K562 (cell line): ENCODE measurements around the gene PMF1. TPM values are rescaled to one million over a fixed set of nuclear protein-coding genes. Genes with fewer than 3 reads are reported as not detected.

ENCODE experiments used
- ATF7 ChIP-seq: fragments of 450-650 bp; IDR thresholded peaks from 2 replicates; pipeline ENCODE4 v1.7.1; 2014; ENCODE audit warnings: mild to moderate bottlenecking, moderate library complexity
- E2F1 ChIP-seq: sonication (generic); formaldehyde crosslinking; IDR thresholded peaks from 2 replicates; pipeline ENCODE4 v1.8.1; 2023; ENCODE audit warnings: mild to moderate bottlenecking, missing genetic modification reagents, moderate library complexity
- FOXA3 ChIP-seq, 2 experiments: fragments of 450-650 bp in 1 of 2; sonication (generic) in 1 of 2; formaldehyde crosslinking; IDR thresholded peaks in 1 of 2; conservative IDR thresholded peaks in 1 of 2; 2 replicates each; pipeline versions ENCODE4 v1.4.0 to v1.8.0; 2020 to 2022; ENCODE audit warnings: mild to moderate bottlenecking in 2 of 2, missing genetic modification reagents in 1 of 2
- GTF2E2 ChIP-seq: fragments of 200-800 bp; sonication (Bioruptor generic); IDR thresholded peaks from 2 replicates; pipeline ENCODE4 v1.6.1; 2016; ENCODE audit warnings: missing genetic modification characterization, missing compliant biosample characterization
- KAT7 ChIP-seq: sonication (generic); formaldehyde crosslinking; IDR thresholded peaks from 2 replicates; pipeline ENCODE4 v1.8.0; 2022; ENCODE audit warnings: missing genetic modification reagents, mild to moderate bottlenecking, borderline replicate concordance
- LCOR ChIP-seq: sonication (generic); formaldehyde crosslinking; IDR thresholded peaks from 2 replicates; pipeline ENCODE4 v1.8.0; 2022; ENCODE audit warnings: mild to moderate bottlenecking, missing genetic modification reagents
- PHB ChIP-seq: fragments of 250-450 bp; sonication (Bioruptor Pico); IDR thresholded peaks from 2 replicates; pipeline ENCODE4 v1.5.0; 2021
- PHF8 ChIP-seq: fragments of 200-600 bp; sonication (generic); IDR thresholded peaks from 2 replicates; pipeline ENCODE4 v1.6.1; 2012; ENCODE audit warnings: mixed run types, mild to moderate bottlenecking, inconsistent platforms, low read length, moderate library complexity, borderline replicate concordance
- POLR2B ChIP-seq: fragments of 450-650 bp; IDR thresholded peaks from 2 replicates; pipeline ENCODE4 v1.6.1; 2018; ENCODE audit warnings: low read depth; ENCODE audit not compliant: partially characterized antibody
- SAFB ChIP-seq: fragments of 200-400 bp; formaldehyde crosslinking; IDR thresholded peaks from 2 replicates; pipeline ENCODE4 v1.6.1; 2017; ENCODE audit warnings: low read depth, low read length, borderline replicate concordance
- ZBTB40 ChIP-seq, 2 experiments: fragments of 450-650 bp in 1 of 2; sonication (generic) in 1 of 2; formaldehyde crosslinking in 1 of 2; IDR thresholded peaks; 2 replicates each; pipeline versions ENCODE4 v1.7.1 to v1.9.0; 2016 to 2022; ENCODE audit warnings: inconsistent platforms in 1 of 2, mild to moderate bottlenecking in 1 of 2, missing genetic modification reagents in 1 of 2
- ZNF511 ChIP-seq: sonication (generic); formaldehyde crosslinking; IDR thresholded peaks from 2 replicates; pipeline ENCODE4 v1.8.0; 2022; ENCODE audit warnings: mild to moderate bottlenecking, missing genetic modification reagents
- ZNF583 ChIP-seq: fragments of 250-450 bp; sonication (Bioruptor Pico); IDR thresholded peaks from 2 replicates; pipeline ENCODE4 v1.4.0; 2020
- ZNF764 ChIP-seq: fragments of 250-450 bp; sonication (Bioruptor Pico); IDR thresholded peaks from 2 replicates; pipeline ENCODE4 v1.4.0; 2020; ENCODE audit warnings: low read depth, mild to moderate bottlenecking, moderate library complexity
- polyA plus RNA-seq, 8 experiments: library from polyadenylated mRNA; depleted of rRNA in 4 of 8; stranded (reverse) in 5 of 8; unstranded in 3 of 8; fragments of >200 nt; fragmentation: Nextera tagmentation in 2 of 8; fragmentation: Illumina TruSeq in 1 of 8; extraction: Ambion mirVana in 2 of 8; extraction: Trizol in 1 of 8; gene quantifications; 2 replicates each; pipeline versions ENCODE4 v1.2.1 to v1.2.3, GENCODE V29; 2011 to 2014; ENCODE audit warnings: inconsistent platforms in 1 of 8, missing spikeins in 1 of 8
- total RNA-seq, 7 experiments: library from RNA; depleted of rRNA in 6 of 7; stranded (reverse); fragments of >200 nt in 6 of 7; fragmentation: Illumina TruSeq in 2 of 7; extraction: Trizol in 2 of 7; gene quantifications; 2 replicates each; pipeline versions ENCODE4 v1.2.1 to v1.2.3, GENCODE V29; 2011 to 2021; ENCODE audit warnings: low replicate concordance in 1 of 7

The PMF1 gene
- total and polyA plus RNA-seq, 9 of the 15 experiments (the other 6 are each of a cell fraction or from before 2014, with no cell fraction given): 9.4 to 92.9 (median 71.0) TPM

GRCh38 chr1:156282479-156283222 lies 69.8 kb downstream of the PMF1 start, which contains the start of gene SMG5 (continued):
- TF ChIP-seq ZBTB40 (IDR thresholded peaks at IDR 0.05) (peak; percentile 100), ZBTB40 (CRISPR knock-in tag; IDR thresholded peaks at IDR 0.05) (peak; percentile 100), FOXA3 (CRISPR knock-in tag; conservative IDR thresholded peaks at IDR 0.05 in 1 of 2, IDR thresholded peaks at IDR 0.05 in 1 of 2) (no peak), KAT7 (peak; percentile 98), GTF2E2 (tag) (peak; percentile 84; the same call in 1 of the 2 replicates), LCOR (peak; percentile 97), PHF8 (peak; percentile 99), PHB (peak; percentile 67; the same call in 1 of the 2 replicates), ZNF511 (CRISPR knock-in tag) (peak; percentile 70; the same call in 1 of the 2 replicates), SAFB (no peak), ZNF583 (CRISPR knock-in tag) (peak; percentile 12; the same call in 1 of the 2 replicates), ATF7 (peak; percentile 80), E2F1 (CRISPR knock-in tag) (peak; percentile 77), ZNF764 (CRISPR knock-in tag) (no peak), POLR2B (peak; percentile 97)
